IMR-90 (cell line): ENCODE measurements around the gene NPAS3. TPM values are rescaled to one million over a fixed set of nuclear protein-coding genes. Genes with fewer than 3 reads are reported as not detected.

Experiments used
- ATAC-seq: fragments of 200-7000 bp; cut with Tn5 transposase; 2 replicates; pipeline ENCODE4 v1.9.1; 2020; ENCODE audit warnings: low read depth, mild to moderate bottlenecking, moderate library complexity
- BruUV-seq: library from RNA; stranded (reverse); fragments of 400-500 nt; replicated peaks from 2 replicates; lab custom pipeline; 2021; lab: Mats Ljungman, UMichigan
- CTCF ChIA-PET: fragments of 300-600 bp; formaldehyde crosslinking; extraction: SDS; loops from one replicate; lab custom pipeline; 2021; ENCODE audit warnings: antibody characterized with exemption; lab: Yijun Ruan, JAX
- POLR2A ChIA-PET: fragments of 300-600 bp; sonication (Branson Sonifier 250); formaldehyde crosslinking; loops from one replicate; lab custom pipeline; 2022; ENCODE audit warnings: antibody characterized with exemption; ENCODE audit not compliant: unreplicated experiment; lab: Charles Lee
- DNase-seq: peaks from one replicate; pipeline ENCODE4 v3.0.0; 2013
- H2AFZ ChIP-seq: replicated peaks from 2 replicates; pipeline ENCODE3; 2013; ENCODE audit warnings: low read length, mild to moderate bottlenecking; ENCODE audit not compliant: poor library complexity
- H2AK5ac ChIP-seq: 2 replicates; pipeline ENCODE4 v1.6.1; 2013; ENCODE audit warnings: low read depth, low read length, inconsistent platforms
- H2AK9ac ChIP-seq: replicated peaks from 2 replicates; pipeline ENCODE3; 2013; ENCODE audit warnings: mild to moderate bottlenecking, low read depth, low read length, moderate library complexity; ENCODE audit not compliant: poor library complexity
- H2BK120ac ChIP-seq: 2 replicates; pipeline ENCODE4 v1.6.1; 2013; ENCODE audit warnings: low read depth, low read length, inconsistent platforms
- H2BK15ac ChIP-seq: 3 replicates; pipeline ENCODE4 v1.6.1; 2013; ENCODE audit warnings: low read depth, low read length, inconsistent platforms
- H2BK20ac ChIP-seq: 2 replicates; pipeline ENCODE4 v1.6.1; 2013; ENCODE audit warnings: low read depth, mild to moderate bottlenecking, inconsistent platforms, low read length, moderate library complexity
- H2BK5ac ChIP-seq: 2 replicates; pipeline ENCODE4 v1.6.1; 2013; ENCODE audit warnings: mild to moderate bottlenecking, low read depth, low read length, inconsistent platforms; ENCODE audit not compliant: poor library complexity, severe bottlenecking
- H3K14ac ChIP-seq: replicated peaks from 2 replicates; pipeline ENCODE4 v1.6.1; 2013; ENCODE audit warnings: low read depth, low read length, inconsistent platforms
- H3K18ac ChIP-seq: 2 replicates; pipeline ENCODE4 v1.6.1; 2013; ENCODE audit warnings: low read depth, low read length, control low read depth
- H3K23ac ChIP-seq: 2 replicates; pipeline ENCODE4 v1.6.1; 2013; ENCODE audit warnings: low read depth, low read length, inconsistent platforms
- H3K27ac ChIP-seq: 2 replicates; pipeline ENCODE4 v1.5.1; 2013; ENCODE audit warnings: mild to moderate bottlenecking, control low read depth, low read length; ENCODE audit not compliant: insufficient read depth
- H3K27me3 ChIP-seq: 2 replicates; pipeline ENCODE4 v1.6.1; 2013; ENCODE audit warnings: low read length; ENCODE audit not compliant: control insufficient read depth, insufficient read depth
- H3K36me3 ChIP-seq: 2 replicates; pipeline ENCODE4 v1.6.1; 2013; ENCODE audit warnings: low read length, mixed read lengths; ENCODE audit not compliant: control insufficient read depth, insufficient read depth
- H3K4ac ChIP-seq: 2 replicates; pipeline ENCODE4 v1.6.1; 2013; ENCODE audit warnings: low read depth, low read length, inconsistent platforms
- H3K4me1 ChIP-seq: 2 replicates; pipeline ENCODE4 v1.6.1; 2013; ENCODE audit warnings: low read length, mixed read lengths; ENCODE audit not compliant: control insufficient read depth, insufficient read depth
- H3K4me2 ChIP-seq: 2 replicates; pipeline ENCODE4 v1.6.1; 2013; ENCODE audit warnings: low read depth, mild to moderate bottlenecking, control low read depth, low read length, moderate library complexity
- H3K4me3 ChIP-seq: 2 replicates; pipeline ENCODE4 v1.5.1; 2013; ENCODE audit warnings: low read depth, mild to moderate bottlenecking, control low read depth, low read length, moderate library complexity; ENCODE audit not compliant: insufficient read depth
- H3K56ac ChIP-seq: 2 replicates; pipeline ENCODE4 v1.6.1; 2013; ENCODE audit warnings: low read length, inconsistent platforms; ENCODE audit not compliant: insufficient read depth; ENCODE audit errors: extremely low read depth
- H3K79me1 ChIP-seq, 2 experiments: 2 replicates each; pipeline ENCODE4 v1.6.1; 2013; ENCODE audit warnings: low read length in 2 of 2, inconsistent platforms in 1 of 2, low read depth in 1 of 2
- H3K9ac ChIP-seq: 2 replicates; pipeline ENCODE4 v1.6.1; 2013; ENCODE audit warnings: low read depth, low read length, control low read depth
- H3K9me1 ChIP-seq: 2 replicates; pipeline ENCODE4 v1.6.1; 2013; ENCODE audit warnings: low read length, inconsistent platforms; ENCODE audit not compliant: insufficient read depth
- H3K9me3 ChIP-seq: 2 replicates; pipeline ENCODE4 v1.6.1; 2013; ENCODE audit warnings: low read length; ENCODE audit not compliant: control insufficient read depth, insufficient read depth
- H4K20me1 ChIP-seq: 2 replicates; pipeline ENCODE4 v1.6.1; 2013; ENCODE audit warnings: low read length, inconsistent platforms; ENCODE audit not compliant: insufficient read depth
- H4K5ac ChIP-seq: 2 replicates; pipeline ENCODE4 v1.6.1; 2013; ENCODE audit warnings: mild to moderate bottlenecking, low read depth, low read length, control low read depth
- H4K8ac ChIP-seq, 2 experiments: 2 replicates each; pipeline ENCODE4 v1.6.1; 2013; ENCODE audit warnings: low read depth in 2 of 2, low read length in 2 of 2, control low read depth in 1 of 2, inconsistent platforms in 1 of 2
- H4K91ac ChIP-seq: 2 replicates; pipeline ENCODE4 v1.6.1; 2013; ENCODE audit warnings: low read depth, low read length, inconsistent platforms; ENCODE audit not compliant: insufficient read depth
- BHLHE40 ChIP-seq: fragments of 150-350 bp; IDR thresholded peaks from 2 replicates; pipeline ENCODE4 v1.6.1; 2016; ENCODE audit warnings: mild to moderate bottlenecking, low read depth, low read length
- CEBPB ChIP-seq: IDR thresholded peaks from 2 replicates; pipeline ENCODE4 v1.6.1; 2012; ENCODE audit warnings: low read depth, low read length, improper control_type of control experiment
- CHD1 ChIP-seq: IDR thresholded peaks from 2 replicates; pipeline ENCODE4 v1.6.1; 2012; ENCODE audit warnings: low read depth, low read length, improper control_type of control experiment
- FOS ChIP-seq: fragments of 150-350 bp; IDR thresholded peaks from 2 replicates; pipeline ENCODE4 v1.6.1; 2016; ENCODE audit warnings: low read depth, low read length
- MAFK ChIP-seq: IDR thresholded peaks from 2 replicates; pipeline ENCODE4 v1.6.1; 2012; ENCODE audit warnings: low read depth, low read length, improper control_type of control experiment
- MAZ ChIP-seq: IDR thresholded peaks from 2 replicates; pipeline ENCODE4 v1.6.1; 2012; ENCODE audit warnings: low read depth, mild to moderate bottlenecking, low read length, improper control_type of control experiment, moderate library complexity, borderline replicate concordance
- MXI1 ChIP-seq: IDR thresholded peaks from 2 replicates; pipeline ENCODE4 v1.6.1; 2012; ENCODE audit warnings: low read depth, mild to moderate bottlenecking, low read length, moderate library complexity, borderline replicate concordance
- NFE2L2 ChIP-seq: fragments of 150-350 bp; IDR thresholded peaks from 2 replicates; pipeline ENCODE4 v1.6.1; 2016; ENCODE audit warnings: low read depth, mild to moderate bottlenecking, low read length
- POLR2A ChIP-seq: IDR thresholded peaks from 2 replicates; pipeline ENCODE4 v1.6.1; 2012; ENCODE audit warnings: mild to moderate bottlenecking, low read depth, low read length
- RAD21 ChIP-seq: IDR thresholded peaks from 2 replicates; pipeline ENCODE4 v1.6.1; 2012; ENCODE audit warnings: low read length, improper control_type of control experiment
- RCOR1 ChIP-seq: IDR thresholded peaks from 2 replicates; pipeline ENCODE4 v1.6.1; 2012; ENCODE audit warnings: mild to moderate bottlenecking, low read length, improper control_type of control experiment; ENCODE audit not compliant: insufficient replicate concordance
- RFX5 ChIP-seq: IDR thresholded peaks from 2 replicates; pipeline ENCODE4 v1.8.0; 2012; ENCODE audit warnings: low read depth, mild to moderate bottlenecking, low read length, moderate library complexity
- SMC3 ChIP-seq: fragments of 150-350 bp; IDR thresholded peaks from 2 replicates; pipeline ENCODE4 v1.6.1; 2016; ENCODE audit warnings: low read depth, mild to moderate bottlenecking, antibody characterized with exemption, low read length, moderate library complexity
- WGBS, 2 experiments: methylation state at CpG; one replicate each; pipeline versions ENCODE4 v1.1.5 to v1.1.7; 2013; ENCODE audit warnings: missing lambda C conversion rate in 2 of 2; ENCODE audit not compliant: insufficient read length in 1 of 2; ENCODE audit errors: extremely low coverage in 2 of 2; 5-methylcytosine and 5-hydroxymethylcytosine counted together
- dilution Hi-C: fragments of 300-500 bp; cut with HindIII; formaldehyde crosslinking; loops from one replicate; pipeline ENCODE4 v1.14.3; 2018; ENCODE audit warnings: low sequenced_read_pairs; ENCODE audit not compliant: unreplicated experiment
- in situ Hi-C: fragments of 300-500 bp; cut with MboI; formaldehyde crosslinking; loops from 3 replicates; pipeline ENCODE4 v1.14.3; 2019; ENCODE audit warnings: low sequenced_read_pairs, inconsistent platforms, mixed read lengths
- intact Hi-C: fragments of 100-400 bp; cut with micrococcal nuclease; formaldehyde crosslinking; loops from 2 replicates; pipeline ENCODE4 v1.10.0; 2022
- polyA plus RNA-seq, 3 experiments: library from polyadenylated mRNA; depleted of rRNA; stranded (reverse); fragments of >200 nt; gene quantifications; 2 replicates each; pipeline ENCODE4 v1.2.3, GENCODE V29; 2012; ENCODE audit warnings: low replicate concordance in 1 of 3
- total RNA-seq: library from RNA; depleted of rRNA; stranded (reverse); fragments of >200 nt; gene quantifications from 2 replicates; pipeline ENCODE4 v1.2.3, GENCODE V29; 2012
- TF ChIP-seq, protein P1 (sequence below): fragments of 150-350 bp; IDR thresholded peaks from 2 replicates; pipeline ENCODE4 v1.6.1; 2016; ENCODE audit warnings: low read depth, mild to moderate bottlenecking, low read length, moderate library complexity, borderline replicate concordance
- TF ChIP-seq, protein P2 (sequence below): conservative IDR thresholded peaks from 2 replicates; pipeline ENCODE4 v1.5.1; 2012; ENCODE audit warnings: mild to moderate bottlenecking, low read depth, low read length, improper control_type of control experiment
- TF ChIP-seq, protein P3 (sequence below): fragments of 150-350 bp; IDR thresholded peaks from 2 replicates; pipeline ENCODE4 v1.6.1; 2017; ENCODE audit warnings: mild to moderate bottlenecking, antibody characterized with exemption, low read length, low read depth

Gene NPAS3
- total and polyA plus RNA-seq, 2 of the 4 experiments (the other 2 are of a cell fraction), result not detected

DNA sequence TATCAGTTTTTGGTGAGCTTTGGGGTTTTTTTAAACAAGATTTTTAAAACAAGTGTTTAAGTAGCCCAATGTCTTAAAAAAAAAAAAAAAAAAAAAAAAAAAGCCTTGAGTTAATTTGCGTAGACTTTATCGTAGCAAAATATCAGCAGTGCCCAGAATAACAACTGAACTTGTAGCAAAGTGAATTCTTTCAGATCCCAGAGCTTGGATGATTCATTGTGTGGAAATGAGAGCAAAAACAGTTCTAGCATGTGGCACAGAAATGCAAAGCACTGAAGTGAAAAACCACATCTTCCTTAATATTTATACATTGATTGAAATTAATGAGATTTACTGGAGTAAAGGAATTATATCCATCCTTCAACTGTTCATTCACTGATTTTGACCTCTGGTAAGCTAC lies 754.1 kb downstream of the NPAS3 start:
- Histone ChIP-seq H3K4me1 (no peaks in the 10 kb centered on the region), H3K18ac (no peak overlapping the region), H3K27ac (no peak overlapping the region), H2AFZ (no peak overlapping the region), H4K91ac (no peak overlapping the region), H3K9me3 (no peaks in the 10 kb centered on the region), H2BK20ac (no peak overlapping the region), H2AK5ac (no peak overlapping the region), H3K14ac (no peak overlapping the region), H2BK15ac (no peak overlapping the region), H2AK9ac (no peak overlapping the region), H4K8ac (no peak overlapping the region), H3K23ac (no peak overlapping the region), H3K4me3 (no peak overlapping the region), H3K56ac (no peak overlapping the region), H3K79me1 (no peaks in the 10 kb centered on the region), H4K20me1 (no peaks in the 10 kb centered on the region), H3K9me1 (no peaks in the 10 kb centered on the region), H3K27me3 (no peaks in the 10 kb centered on the region), H3K4ac (no peak overlapping the region), H3K4me2 (no peak overlapping the region), H3K9ac (no peak overlapping the region), H3K36me3 (no peaks in the 10 kb centered on the region), H4K5ac (no peak overlapping the region), H2BK120ac (no peak overlapping the region), H2BK5ac (no peak overlapping the region)
- DNase-seq (peak; percentile 24), ATAC-seq (peak; percentile 11; the same call in 1 of the 2 replicates)
- POLR2A ChIA-PET, result no interaction called here
- CTCF ChIA-PET, result interaction anchor here (0.6 kb wide), 1 partner anchor 12 kb away, joined by 3 read pairs; no protein-coding TSS in a partner anchor
- intact Hi-C loops (no loop called here), in situ Hi-C loops (no loop called here), dilution Hi-C loops (no loop called here)
- BruUV-seq, result no TSS peak
- WGBS, 2 experiments, result no CpG with 5 or more reads among the region's 2 CpGs
- TF ChIP-seq NFE2L2, result no peak
- TF ChIP-seq MAZ, result no peak
- no peak for TF ChIP-seq FOS
- no peak for TF ChIP-seq CEBPB
- TF ChIP-seq CHD1, result no peak
- TF ChIP-seq, protein P1, sequence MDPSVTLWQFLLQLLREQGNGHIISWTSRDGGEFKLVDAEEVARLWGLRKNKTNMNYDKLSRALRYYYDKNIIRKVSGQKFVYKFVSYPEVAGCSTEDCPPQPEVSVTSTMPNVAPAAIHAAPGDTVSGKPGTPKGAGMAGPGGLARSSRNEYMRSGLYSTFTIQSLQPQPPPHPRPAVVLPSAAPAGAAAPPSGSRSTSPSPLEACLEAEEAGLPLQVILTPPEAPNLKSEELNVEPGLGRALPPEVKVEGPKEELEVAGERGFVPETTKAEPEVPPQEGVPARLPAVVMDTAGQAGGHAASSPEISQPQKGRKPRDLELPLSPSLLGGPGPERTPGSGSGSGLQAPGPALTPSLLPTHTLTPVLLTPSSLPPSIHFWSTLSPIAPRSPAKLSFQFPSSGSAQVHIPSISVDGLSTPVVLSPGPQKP, result no peak
- no peak for TF ChIP-seq POLR2A
- no peak for TF ChIP-seq SMC3
- TF ChIP-seq, protein P2, sequence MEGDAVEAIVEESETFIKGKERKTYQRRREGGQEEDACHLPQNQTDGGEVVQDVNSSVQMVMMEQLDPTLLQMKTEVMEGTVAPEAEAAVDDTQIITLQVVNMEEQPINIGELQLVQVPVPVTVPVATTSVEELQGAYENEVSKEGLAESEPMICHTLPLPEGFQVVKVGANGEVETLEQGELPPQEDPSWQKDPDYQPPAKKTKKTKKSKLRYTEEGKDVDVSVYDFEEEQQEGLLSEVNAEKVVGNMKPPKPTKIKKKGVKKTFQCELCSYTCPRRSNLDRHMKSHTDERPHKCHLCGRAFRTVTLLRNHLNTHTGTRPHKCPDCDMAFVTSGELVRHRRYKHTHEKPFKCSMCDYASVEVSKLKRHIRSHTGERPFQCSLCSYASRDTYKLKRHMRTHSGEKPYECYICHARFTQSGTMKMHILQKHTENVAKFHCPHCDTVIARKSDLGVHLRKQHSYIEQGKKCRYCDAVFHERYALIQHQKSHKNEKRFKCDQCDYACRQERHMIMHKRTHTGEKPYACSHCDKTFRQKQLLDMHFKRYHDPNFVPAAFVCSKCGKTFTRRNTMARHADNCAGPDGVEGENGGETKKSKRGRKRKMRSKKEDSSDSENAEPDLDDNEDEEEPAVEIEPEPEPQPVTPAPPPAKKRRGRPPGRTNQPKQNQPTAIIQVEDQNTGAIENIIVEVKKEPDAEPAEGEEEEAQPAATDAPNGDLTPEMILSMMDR, result no peak
- TF ChIP-seq, protein P3, sequence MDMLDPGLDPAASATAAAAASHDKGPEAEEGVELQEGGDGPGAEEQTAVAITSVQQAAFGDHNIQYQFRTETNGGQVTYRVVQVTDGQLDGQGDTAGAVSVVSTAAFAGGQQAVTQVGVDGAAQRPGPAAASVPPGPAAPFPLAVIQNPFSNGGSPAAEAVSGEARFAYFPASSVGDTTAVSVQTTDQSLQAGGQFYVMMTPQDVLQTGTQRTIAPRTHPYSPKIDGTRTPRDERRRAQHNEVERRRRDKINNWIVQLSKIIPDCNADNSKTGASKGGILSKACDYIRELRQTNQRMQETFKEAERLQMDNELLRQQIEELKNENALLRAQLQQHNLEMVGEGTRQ, result no peak
- TF ChIP-seq MXI1, result no peak
- no peak for TF ChIP-seq RCOR1
- TF ChIP-seq BHLHE40, result no peak
- TF ChIP-seq MAFK, result no peak
- TF ChIP-seq RAD21, result no peak
- TF ChIP-seq RFX5, result no peak
